Measurements from ENCODE around the gene MAP1LC3A.

GRCh38 chr20:34529742-34530141 is 28.8 kb upstream of the MAP1LC3A start:
- TF ChIP-seq, protein P1, sequence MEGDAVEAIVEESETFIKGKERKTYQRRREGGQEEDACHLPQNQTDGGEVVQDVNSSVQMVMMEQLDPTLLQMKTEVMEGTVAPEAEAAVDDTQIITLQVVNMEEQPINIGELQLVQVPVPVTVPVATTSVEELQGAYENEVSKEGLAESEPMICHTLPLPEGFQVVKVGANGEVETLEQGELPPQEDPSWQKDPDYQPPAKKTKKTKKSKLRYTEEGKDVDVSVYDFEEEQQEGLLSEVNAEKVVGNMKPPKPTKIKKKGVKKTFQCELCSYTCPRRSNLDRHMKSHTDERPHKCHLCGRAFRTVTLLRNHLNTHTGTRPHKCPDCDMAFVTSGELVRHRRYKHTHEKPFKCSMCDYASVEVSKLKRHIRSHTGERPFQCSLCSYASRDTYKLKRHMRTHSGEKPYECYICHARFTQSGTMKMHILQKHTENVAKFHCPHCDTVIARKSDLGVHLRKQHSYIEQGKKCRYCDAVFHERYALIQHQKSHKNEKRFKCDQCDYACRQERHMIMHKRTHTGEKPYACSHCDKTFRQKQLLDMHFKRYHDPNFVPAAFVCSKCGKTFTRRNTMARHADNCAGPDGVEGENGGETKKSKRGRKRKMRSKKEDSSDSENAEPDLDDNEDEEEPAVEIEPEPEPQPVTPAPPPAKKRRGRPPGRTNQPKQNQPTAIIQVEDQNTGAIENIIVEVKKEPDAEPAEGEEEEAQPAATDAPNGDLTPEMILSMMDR (IDR thresholded peaks at IDR 0.05; ENCODE audit: low read depth, low read length), result no peak
- no peak for TF ChIP-seq EZH2phosphoT487 (IDR thresholded peaks at IDR 0.05; ENCODE audit: low read depth)
